Measurements from ENCODE around the gene TMEM175.
"Not testable (repeated sequence)": the region's sequence is repeated elsewhere in the genome, so short reads cannot be mapped to it uniquely, and the experiment has no call there.

The TMEM175 gene

DNA sequence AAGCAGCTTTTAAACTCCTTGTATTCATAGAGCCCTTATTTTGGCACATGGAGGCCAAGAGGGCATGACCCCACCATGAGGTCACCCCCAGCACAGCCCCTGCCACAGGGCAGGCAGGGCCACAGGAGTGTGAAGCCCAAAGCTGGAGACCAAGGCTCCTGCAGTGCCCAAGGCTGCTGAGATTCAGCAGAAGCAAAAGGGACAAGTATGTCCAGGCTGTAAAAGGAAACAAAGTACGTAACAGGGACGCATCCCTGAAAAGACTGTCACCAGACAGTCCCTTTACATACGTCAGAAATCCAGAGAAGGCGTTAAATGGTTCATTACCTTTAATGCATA, 19.0 kb upstream of the TMEM175 start:
- in situ Hi-C loops (cut with HindIII; ENCODE audit: low sequenced_read_pairs) = no loop called here

DNA sequence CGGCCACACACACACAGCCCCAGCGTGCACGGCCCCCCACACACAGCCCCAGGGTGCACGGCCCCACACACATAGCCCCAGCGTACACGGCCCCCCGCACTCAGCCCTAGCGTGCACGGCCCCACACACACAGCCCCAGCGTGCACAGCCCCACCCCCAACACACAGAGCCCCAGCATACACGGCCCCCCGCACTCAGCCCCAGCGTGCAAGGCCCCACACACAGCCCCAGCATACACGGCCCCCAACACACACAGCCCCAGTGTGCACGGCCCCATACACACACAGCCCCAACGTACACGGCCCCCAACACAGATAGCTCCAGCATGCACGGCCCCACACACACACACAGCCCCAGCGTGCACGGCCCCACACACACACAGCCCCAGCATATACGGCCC, 17.7 kb upstream of the TMEM175 start:
- in situ Hi-C loops (cut with HindIII; ENCODE audit: low sequenced_read_pairs) = no loop called here

DNA sequence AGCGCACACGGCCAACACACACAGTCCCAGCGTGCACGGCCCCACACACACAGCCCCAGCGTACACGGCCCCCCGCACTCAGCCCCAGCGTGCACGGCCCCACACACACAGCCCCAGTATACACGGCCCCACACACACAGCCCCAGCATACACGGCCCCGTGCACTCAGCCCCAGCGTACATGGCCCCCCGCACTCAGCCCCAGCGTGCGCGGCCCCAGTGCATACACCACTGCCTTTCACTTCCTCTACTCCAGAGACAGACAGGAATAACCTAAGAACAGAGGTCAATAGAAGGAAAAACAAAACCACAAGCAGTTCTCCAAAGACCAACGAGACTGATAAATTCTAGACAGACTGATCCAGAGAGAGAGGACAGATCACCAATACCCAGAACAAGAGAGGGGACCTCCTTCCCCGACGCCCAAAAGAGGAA, 17.2 kb upstream of the TMEM175 start:
- in situ Hi-C loops (cut with HindIII; ENCODE audit: low sequenced_read_pairs) = no loop called here

DNA sequence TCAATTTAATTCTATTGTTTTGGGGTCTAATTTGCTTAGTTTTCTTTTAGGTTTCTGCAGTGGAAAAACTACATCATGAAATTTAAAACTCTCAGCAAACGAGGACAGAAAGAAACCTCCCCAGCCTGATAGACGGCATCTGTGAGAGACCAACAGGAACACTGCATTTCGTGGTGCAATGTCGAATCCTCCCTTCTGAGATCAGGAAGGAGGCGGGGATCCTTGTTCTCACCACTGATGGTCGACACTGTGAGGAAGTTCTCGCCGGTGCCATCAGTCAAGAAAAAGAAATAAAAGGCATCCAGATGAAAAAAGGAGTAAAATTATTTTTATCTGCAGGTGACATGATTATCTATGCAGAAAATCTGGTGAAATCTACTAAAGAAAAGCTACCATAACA, 16.7 kb upstream of the TMEM175 start:
- in situ Hi-C loops (cut with HindIII; ENCODE audit: low sequenced_read_pairs) = no loop called here

DNA sequence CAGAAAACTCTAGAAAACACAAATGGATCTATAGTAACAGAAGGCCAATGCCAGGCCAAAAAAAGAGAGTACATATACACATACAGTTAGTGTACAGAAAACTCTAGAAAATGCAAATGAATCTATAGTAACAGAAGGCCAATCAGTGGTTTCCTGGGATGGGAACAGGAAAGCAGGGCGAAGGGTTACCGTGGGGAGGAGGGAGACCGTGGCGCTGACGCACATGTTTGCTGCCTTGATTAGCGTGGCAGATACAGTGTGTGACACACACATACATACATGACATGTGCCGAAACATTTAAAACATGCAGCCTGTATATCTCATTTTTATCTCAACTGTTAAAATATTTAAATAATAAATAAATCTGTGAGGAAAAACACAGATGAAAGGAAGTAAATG, 14.8 kb upstream of the TMEM175 start:
- in situ Hi-C loops (cut with HindIII; ENCODE audit: low sequenced_read_pairs) = no loop called here

DNA sequence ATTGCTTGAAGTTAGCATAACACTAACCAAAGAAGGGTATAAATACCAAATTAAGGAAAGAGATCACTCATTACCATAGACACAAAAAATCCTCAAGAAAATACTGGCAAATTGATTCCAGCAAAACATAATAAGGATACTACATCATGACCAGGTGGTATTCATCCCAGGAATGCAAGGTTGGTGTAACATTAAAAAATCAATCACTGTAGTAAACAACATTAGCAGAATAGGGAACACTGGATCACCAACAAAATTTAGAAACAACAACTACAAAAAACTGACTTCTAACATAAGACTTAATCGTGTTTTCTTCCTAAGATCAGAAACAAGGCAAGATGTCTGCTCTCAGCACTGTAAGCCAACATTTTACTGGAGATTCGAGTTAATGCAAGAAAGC, 14.3 kb upstream of the TMEM175 start:
- in situ Hi-C loops (cut with HindIII; ENCODE audit: low sequenced_read_pairs) = no loop called here

DNA sequence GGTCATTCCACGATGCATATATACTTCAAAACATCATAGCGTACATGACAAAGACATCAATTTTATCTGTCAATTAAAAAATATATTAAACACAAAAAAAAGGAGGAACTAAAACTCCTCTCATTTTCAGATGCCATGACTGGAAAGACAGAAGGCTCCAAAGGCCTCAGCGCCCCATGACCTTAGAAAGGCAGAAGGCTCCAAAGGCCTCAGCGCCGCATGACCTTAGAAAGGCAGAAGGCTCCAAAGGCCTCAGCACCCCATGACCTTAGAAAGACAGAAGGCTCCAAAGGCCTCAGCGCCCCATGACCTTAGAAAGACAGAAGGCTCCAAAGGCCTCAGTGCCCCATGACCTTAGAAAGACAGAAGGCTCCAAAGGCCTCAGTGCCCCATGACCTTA, 13.7 kb upstream of the TMEM175 start:
- in situ Hi-C loops (cut with HindIII; ENCODE audit: low sequenced_read_pairs) = not testable (repeated sequence)

DNA sequence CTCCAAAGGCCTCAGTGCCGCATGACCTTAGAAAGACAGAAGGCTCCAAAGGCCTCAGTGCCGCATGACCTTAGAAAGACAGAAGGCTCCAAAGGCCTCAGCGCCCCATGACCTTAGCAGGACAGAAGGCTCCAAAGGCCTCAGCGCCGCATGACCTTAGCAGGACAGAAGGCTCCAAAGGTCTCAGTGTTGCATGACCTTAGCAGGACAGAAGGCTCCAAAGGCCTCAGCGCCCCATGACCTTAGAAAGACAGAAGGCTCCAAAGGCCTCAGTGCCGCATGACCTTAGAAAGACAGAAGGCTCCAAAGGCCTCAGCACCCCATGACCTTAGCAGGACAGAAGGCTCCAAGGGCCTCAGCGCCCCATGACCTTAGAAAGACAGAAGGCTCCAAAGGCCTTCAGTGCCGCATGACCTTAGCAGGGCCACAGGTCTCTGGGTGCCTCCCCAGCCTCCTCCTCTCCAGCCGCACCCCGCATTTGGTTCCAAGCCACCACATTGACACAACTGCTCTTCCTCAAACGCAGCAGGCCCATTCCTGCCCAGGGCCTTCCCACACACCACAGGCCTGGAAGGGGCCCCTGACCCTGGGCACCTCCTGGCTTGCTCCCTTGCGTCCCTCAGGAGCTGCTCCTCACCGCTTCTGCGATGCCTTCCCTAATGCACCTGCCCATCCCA, 13.1 kb upstream of the TMEM175 start:
- in situ Hi-C loops (cut with HindIII; ENCODE audit: low sequenced_read_pairs) = not testable (repeated sequence)

DNA sequence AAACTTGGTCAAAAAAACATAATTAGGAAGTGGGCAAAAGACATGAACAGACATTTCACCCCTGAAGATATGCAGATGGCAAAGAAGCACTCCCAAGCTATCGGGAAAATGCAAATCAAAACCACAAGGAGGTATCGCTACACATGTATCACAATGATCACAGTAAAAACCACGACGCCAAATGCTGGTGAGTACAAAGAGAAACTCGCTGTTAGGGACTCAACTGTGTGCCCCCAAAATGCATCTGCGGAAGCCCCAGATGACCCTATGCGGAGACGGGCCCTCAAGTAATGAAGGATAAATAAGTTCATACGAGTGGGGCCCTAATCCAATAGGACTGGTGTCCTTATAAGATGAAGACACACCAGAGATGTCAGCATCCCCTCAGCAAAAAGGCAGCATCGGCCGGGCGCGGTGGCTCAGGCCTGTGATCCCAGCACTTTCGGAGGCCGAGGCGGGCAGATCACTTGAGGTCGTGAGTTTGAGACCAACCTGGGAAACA, 10.4 kb upstream of the TMEM175 start:
- in situ Hi-C loops (cut with HindIII; ENCODE audit: low sequenced_read_pairs) = no loop called here

DNA sequence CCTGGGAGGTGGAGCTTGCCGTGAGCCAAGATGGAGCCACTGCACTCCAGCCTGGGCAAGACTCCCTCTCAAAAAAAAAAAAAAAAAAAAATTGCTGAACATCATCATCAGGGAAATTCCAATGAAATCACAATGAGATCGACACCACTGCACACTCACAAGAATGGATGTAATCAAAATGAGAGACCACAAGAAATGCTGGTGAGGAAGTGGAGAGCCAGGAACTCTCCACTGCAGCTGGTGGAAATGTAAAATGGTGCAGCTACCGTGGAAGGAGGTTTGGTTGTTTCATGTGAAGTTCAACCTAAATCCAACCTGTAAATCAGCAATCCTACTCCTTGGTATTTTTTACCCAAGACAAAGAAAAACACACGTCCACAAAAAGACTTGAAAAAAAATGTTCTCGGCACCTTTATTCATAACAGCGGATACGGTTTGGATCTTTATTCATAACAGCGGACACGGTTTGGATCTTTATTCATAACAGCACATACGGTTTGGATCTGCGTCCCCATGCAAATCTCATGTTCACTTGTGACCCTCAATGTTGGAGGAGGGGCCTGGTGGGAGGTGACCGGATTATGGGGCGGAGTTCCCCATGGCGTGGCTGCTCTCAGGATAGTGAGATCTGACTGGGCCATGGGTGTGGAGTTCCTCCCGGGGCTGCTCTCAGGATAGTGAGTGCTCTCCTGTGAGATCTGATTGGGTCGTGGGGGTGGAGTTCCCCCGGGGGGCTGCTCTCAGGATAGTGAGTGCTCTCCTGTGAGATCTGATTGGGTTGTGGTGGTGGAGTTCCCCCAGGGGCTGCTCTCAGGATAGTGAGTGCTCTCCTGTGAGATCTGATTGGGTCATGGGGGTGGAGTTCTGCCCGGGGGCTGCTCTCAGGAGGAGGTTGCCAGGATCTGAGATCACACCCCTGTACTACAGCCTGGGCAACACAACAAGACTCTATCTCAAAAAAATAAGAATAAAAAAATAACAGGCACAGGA, 7.9 kb upstream of the TMEM175 start:
- in situ Hi-C loops (cut with HindIII; ENCODE audit: low sequenced_read_pairs) = no loop called here

DNA sequence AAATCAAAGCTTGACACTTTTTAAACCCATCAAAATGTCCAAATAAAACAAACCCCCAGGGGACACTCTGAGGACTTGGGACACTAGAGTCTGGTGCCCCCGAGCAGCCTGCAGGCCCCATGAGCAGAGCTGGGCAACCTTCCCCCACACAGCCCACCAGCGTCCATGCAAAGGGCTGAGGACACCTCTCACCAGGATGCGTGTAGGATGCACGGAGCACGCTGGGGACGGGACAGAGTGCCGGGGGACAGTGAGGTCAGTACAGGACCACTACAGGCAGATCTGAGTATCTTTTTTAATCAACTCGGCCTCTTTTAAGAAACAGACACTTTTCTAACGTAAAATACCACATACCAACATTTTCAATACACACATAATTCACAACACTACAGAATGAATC, 7.1 kb upstream of the TMEM175 start:
- in situ Hi-C loops (cut with HindIII; ENCODE audit: low sequenced_read_pairs) = no loop called here

DNA sequence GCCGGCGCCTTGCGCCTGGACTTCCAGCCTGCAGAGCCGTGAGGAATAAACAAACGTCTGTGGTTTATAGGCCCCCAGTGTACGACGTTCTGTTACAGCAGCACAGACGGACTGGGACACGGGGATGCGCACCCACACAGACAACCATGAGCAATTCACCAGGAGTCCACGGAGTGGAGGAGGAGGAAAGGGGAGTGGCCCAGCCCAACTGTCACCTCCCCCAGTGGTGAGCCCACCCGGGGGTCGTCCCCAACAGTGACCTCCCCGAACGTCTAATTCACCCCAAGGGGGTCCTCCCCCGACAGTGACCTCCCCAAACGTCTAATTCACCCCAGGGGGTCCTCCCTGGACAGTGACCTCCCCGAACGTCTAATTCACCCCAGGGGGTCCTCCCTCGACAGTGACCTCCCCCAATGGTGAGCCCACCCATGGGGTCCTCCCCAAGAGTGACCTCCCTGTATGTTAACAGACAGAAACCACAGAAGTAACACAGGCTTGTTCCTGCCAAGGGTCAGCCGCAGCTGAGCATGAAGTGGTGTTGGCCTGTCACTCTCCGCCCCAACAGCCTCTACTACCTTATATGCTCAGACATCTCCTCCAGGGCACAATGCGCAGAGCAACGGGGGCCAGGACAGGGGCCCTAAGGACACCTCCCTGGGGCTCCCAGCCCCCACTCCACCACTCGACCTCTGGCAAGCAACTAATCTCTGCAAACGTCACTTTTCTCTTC, 6.3 kb upstream of the TMEM175 start:
- in situ Hi-C loops (cut with HindIII; ENCODE audit: low sequenced_read_pairs) = no loop called here

DNA sequence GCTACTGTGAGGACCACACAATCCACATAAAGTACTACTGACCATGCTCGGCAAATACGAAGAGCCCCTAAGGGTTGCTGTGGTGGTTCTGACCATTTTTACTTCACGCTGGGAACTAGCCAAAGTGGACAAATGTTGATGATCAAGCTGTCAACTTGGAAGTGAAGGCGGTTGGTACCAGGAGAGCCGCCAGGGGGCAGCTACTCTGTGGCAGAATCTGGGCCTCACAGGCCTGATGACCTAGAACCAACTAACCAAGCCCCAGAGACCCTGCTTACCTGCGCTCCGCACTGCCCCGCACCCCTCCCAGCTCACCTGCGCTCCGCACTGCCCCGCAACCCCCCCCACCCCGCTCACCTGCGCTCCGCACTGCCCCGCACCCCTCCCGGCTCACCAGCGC, 5.7 kb upstream of the TMEM175 start:
- in situ Hi-C loops (cut with HindIII; ENCODE audit: low sequenced_read_pairs) = no loop called here

DNA sequence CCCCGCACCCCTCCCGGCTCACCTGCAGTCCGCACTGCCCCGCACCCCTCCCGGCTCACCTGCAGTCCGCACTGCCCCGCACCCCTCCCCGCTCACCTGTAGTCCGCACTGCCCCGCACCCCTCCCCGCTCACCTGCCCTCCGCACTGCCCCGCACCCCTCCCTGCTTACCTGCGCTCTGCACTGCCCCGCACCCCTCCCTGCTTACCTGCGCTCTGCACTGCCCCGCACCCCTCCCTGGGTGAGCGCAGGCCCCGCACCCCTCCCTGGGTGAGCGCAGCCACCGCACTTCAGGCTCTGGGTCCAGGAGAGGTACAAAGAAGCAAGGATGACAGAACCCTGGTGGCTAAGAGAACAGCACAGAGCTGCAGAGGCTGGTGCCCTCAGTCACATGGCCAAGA, 4.7 kb upstream of the TMEM175 start:
- in situ Hi-C loops (cut with HindIII; ENCODE audit: low sequenced_read_pairs) = not testable (repeated sequence)

DNA sequence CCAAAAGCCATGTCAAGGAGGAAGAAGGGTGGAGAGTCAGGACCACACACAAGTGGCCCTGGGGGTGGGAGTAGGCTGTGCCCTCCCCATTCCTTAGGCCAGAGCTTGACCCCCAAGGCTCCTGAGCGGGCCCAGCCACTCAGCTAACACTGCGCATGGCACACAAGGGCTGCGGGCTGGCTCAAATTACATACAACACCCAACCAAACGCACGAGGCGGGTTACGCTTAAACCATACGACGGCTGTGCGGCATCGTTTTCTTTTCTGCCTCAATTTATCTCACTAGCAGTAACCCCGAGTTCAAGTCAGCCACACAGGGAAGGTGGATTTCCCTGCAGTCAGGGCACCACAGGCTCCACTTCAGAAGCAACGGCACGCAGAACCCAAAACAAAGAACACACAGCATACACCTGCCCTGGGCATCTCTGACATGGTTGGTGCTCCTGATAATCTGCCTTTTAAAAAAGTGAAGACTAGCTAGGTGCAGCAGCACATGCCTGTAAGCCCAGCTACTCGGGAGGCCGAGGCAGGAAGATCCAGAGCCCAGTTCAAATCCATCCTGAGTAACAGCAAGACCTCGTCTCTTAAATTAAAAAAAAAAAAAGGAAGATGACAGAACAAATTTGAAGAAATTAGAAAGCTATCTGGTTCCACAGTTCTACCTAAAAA, 3.0 kb upstream of the TMEM175 start:
- in situ Hi-C loops (cut with HindIII; ENCODE audit: low sequenced_read_pairs) = no loop called here

DNA sequence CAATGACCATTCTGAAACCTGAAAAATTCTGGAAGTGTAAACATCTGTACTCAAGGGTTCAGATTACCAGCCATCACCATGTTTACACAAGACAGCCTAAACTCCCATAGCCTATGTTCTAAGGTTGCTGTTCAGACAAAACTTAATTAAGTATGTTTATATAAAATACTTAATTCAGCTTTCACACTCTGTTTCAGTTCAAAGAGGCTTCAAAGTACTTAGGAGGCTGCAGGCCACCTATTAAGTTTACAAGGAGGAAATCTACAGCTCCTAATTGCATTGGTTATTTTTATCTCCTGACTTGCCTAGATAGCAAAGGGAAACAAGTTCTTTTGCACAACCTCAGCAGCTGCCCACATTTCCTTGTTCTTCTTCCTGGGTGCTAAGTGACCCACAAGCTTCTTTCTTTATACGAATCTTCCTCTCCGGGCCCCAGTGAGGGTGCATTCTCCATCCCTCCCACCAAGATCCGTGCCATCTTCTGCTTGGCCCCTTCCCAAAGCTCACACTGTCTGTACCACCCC, 2.2 kb upstream of the TMEM175 start:
- in situ Hi-C loops (cut with HindIII; ENCODE audit: low sequenced_read_pairs) = loop anchor here (5.0 to 10.0 kb wide), 3 partner anchors 42 to 105 kb away; partner anchors contain the start of gene DGKQ

DNA sequence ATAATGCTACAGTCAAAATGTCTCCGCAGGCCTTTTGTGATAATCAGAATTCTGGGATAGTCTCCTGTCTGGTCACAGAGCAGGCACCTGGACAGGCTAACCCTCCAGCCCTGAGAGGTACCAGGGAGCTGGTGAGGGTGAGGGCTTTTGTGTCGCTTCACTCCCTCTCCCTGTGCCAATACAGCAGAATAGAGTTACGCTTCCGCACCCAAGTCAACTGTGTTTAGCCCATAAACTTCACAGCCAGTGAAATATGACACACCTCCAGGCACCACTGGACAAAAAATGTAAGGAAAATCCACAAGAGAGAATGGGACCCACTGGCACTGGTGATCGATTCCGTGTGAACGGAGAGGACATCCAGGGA, 1.4 kb upstream of the TMEM175 start:
- in situ Hi-C loops (cut with HindIII; ENCODE audit: low sequenced_read_pairs) = loop anchor here (5.0 to 10.0 kb wide), 3 partner anchors 41 to 104 kb away; partner anchors contain the start of gene DGKQ

DNA sequence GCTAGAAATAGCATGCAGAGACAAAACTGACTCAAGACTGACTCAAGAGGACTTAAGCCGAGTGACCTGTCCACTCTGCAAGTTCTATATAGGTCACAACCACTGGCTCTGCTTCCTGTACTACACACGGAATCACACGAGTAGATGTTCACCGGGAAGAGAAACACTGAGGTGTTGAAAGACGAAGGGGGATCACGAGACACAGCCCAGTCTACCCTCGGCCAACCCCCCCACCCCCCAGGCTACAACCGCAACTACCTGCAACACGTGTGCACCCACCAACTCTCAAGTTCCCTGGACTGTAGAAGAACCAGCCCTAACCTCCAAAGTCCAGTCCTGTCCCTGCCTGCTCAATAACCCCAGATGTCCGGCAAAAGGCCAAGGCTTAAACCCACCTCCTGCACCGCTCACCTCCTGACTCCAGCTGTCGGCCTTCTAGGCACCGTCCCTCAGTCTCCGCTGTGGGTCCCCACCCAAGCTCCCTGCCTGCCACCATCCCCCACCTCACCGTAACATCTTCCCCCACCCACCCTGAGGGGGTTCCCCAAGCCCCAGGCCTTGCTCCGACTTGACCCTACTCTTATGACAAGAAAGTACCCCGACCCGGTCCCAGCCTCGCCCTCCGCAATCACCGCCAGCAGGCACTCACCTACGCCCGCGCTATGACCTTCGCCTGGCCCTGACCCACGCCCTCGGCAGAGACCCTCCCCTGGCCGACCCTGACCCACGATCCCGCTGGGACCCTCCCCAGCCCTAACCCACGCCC, 883 bp upstream of the TMEM175 start:
- in situ Hi-C loops (cut with HindIII; ENCODE audit: low sequenced_read_pairs) = loop anchor here (5.0 to 10.0 kb wide), 3 partner anchors 41 to 103 kb away; partner anchors contain the start of gene DGKQ

DNA sequence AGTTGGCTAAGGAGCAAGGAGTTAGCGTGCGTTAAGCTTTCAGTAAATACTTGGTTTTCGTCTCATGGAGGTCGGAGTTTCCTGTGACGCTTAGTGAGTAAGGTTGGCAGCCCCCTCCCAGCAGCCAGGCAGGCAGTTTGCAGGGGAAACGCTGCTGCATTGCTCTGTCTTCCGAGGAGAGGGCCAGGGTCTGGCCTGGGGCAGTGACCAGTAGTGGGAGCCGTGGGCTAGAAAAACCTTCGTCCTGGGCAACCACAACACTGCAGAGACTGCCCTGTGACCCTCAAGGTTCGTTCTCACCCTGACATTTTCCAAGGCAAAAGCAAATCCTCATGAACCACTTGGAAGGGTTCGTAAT, 432 bp downstream of the TMEM175 start:
- in situ Hi-C loops (cut with HindIII; ENCODE audit: low sequenced_read_pairs) = loop anchor here (5.0 to 10.0 kb wide), 3 partner anchors 40 to 102 kb away; partner anchors contain the start of gene DGKQ

DNA sequence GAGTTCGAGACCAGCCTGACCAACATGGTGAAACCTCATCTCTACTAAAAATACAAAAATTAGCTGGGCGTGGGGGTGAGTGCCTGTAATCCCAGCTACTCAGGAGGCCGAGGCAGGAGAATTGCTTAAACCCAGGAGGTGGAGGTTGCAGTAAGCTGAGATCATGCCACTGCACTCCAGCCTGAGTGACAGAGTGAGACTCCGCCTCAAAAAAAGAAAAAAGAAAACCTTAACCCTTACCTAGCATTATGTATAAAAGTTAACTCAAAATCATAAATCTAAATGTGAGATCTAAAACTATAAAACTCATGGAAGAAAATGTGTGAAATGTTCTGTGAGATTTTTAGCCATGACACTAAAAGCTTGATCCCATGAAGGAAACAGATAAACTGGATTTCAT, 7.2 kb downstream of the TMEM175 start:
- in situ Hi-C loops (cut with HindIII; ENCODE audit: low sequenced_read_pairs) = loop anchor here (10.0 kb wide), 1 partner anchor 95 kb away; no protein-coding TSS in a partner anchor
